GM19351 (cell line): ENCODE results near the gene CD244.
A peak's percentile ranks its signal among the peaks of the same experiment; 100 is the strongest.
"Not testable (repeated sequence)": the region's sequence is repeated elsewhere in the genome, so short reads cannot be mapped to it uniquely, and the experiment has no call there.

Experiments
- ATAC-seq: cut with Tn5 transposase; IDR thresholded peaks from one replicate; pipeline ENCODE4 v1.9.1; 2021; ENCODE audit warnings: mild to moderate bottlenecking, moderate library complexity; ENCODE audit not compliant: unreplicated experiment

The CD244 gene

GRCh38 chr1:160862203-160863060 is at the start of gene CD244:
Gene CD244 (minus strand): TSS chr1:160862887. CDS start chr1:160862677, 210 bp downstream.
- peak; percentile 83 for ATAC-seq

GRCh38 chr1:160911925-160912324 is 49.2 kb upstream of the CD244 start:
- no peak for ATAC-seq

GRCh38 chr1:160911441-160911840 is 48.8 kb upstream of the CD244 start:
- no peak for ATAC-seq

DNA sequence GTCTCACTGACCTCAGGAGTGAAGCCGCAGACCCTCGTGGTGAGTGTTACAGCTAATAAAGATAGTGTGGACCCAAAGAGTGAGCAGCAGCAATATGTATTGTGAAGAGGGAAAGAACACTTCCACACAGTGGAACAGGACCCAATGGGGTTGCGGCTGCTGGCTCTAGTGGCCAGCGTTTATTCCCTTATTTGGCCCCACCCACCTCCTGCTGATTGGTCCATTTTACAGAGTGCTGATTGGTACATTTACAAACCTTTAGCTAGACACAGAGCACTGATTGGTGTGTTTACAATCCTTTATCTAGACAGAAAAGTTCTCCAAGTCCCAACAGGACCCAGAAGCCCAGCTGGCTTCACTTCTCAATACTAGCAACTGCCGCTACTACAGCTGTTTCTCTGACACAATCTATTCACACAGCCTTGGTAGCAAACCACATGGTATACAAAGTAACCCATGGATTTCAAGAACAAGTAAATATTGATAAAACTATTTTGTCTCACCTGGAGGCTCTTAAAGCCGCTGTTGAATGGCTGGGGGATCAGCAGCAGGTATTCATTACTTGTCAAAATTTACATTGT is 47.6 kb upstream of the CD244 start:
- ATAC-seq: no peak

- no peak for ATAC-seq
These were observed 45.3 kb upstream of the CD244 start for GRCh38 chr1:160907976-160908375.

DNA sequence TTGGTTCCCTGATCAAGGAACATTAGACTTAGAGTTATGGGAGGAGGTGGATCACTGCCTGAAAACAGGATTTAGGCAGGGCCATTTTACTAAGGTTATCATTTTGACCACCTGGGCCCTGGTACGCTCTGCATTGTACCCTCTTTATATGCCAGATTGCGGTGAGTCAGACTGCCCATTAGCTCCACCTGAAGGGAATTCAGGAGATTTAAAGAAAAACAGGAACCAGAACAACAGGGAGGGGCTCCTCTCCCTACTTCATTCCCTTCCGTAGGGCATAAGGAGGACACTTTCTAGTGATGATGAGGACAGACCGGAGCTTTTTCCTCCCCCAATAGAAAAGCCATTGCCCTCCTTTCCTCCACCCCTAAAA is 42.9 kb upstream of the CD244 start:
- no peak for ATAC-seq

- ATAC-seq: no peak
These were observed 42.3 kb upstream of the CD244 start for GRCh38 chr1:160904783-160905616.

DNA sequence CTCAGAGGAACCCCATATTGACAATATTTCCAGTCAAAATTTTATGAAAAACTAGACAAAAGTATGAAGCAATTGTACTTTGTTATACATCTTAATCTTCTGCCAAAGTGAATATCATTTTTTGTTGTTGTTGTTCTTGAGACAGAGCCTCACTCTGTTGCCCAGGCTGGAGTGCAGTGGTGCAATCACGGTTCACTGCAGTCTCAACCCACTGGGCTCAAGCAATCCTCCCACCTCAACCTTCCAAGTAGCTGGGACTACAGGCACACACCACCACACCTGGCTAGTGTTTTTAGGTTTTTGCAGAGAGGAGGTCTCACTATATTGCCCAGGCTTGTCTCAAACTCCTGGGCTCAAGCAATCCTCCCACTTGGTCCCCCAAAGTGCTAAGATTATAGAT is 39.6 kb upstream of the CD244 start:
- not testable (repeated sequence) for ATAC-seq

DNA sequence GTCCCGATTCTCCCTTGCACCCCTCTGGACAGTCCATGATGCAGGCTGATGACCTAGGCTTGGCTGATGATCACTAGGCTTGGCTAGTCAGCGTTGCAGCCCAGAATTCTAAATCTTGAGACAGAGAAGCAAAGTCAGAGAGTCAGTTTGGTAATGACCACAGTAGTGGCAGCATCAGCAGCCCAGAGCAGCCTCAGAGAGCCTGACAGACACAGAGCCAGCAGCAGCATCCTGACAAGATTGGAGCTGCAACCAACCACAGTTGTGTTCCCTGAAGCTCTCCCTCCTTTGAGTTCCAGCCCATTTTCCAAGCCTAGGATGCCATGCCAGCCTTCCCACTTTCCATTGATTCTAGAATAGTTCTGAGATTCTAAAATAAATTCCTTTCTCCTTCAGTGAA is 39.1 kb upstream of the CD244 start:
- ATAC-seq: no peak

- not testable (repeated sequence) for ATAC-seq
These were observed 38.0 kb upstream of the CD244 start for GRCh38 chr1:160900683-160901082.

DNA sequence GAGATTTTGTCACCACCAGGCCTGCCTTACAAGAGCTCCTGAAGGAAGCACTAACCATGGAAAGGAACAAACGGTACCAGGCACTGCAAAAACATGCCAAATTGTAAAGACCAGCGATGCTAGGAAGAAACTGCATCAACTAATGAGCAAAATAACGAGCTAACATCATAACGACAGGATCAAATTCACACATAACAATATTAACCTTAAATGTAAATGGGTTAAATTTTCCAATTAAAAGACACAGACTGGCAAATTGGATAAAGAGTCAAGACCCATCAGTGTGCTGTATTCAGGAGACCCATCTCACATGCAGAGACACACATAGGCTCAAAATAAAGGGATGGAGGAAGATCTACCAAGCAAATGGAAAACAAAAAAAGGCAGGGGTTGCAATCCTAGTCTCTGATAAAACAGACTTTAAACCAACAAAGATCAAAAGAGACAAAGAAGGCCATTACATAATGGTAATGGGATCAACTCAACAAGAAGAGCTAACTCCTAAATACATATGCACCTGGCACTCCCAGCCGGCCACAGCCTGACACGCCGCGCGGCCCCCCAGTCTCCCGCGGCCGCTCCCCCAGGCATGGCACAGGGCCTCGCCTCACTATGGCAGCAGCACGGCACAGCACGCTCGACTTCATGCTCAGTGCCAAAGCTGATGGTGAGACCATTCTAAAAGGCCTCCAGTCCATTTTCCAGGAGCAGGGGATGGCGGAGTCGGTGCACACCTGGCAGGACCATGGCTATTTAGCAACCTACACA is 31.9 kb upstream of the CD244 start:
- ATAC-seq: not testable (repeated sequence)

DNA sequence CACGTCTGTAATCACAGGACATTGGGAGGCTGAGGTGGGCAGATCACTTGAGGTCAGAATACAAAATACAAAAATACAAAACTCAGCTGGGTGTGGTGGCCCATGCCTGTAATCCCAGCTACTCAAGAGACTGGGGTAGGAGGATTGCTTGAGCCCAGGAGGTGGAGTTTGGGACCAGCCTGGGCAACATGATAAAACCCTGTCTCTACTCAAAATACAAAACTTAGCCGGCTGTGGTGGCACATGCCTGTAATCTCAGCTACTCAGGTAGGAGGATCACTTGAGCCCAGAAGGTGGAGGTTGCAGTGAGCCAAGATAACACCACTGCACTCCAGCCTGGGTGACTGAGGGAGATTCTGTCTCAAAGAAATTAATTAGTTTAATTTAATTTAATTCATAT is 28.8 kb upstream of the CD244 start:
- ATAC-seq: no peak

GRCh38 chr1:160888926-160889325 is 26.2 kb upstream of the CD244 start:
- ATAC-seq: no peak

GRCh38 chr1:160887071-160887470 is 24.4 kb upstream of the CD244 start:
- no peak for ATAC-seq

- ATAC-seq: no peak
These were observed 22.4 kb upstream of the CD244 start, which contains the start of gene ITLN1 for GRCh38 chr1:160885042-160885441. Gene ITLN1 (minus strand): TSS chr1:160885180. CDS start chr1:160884877, 303 bp downstream.

DNA sequence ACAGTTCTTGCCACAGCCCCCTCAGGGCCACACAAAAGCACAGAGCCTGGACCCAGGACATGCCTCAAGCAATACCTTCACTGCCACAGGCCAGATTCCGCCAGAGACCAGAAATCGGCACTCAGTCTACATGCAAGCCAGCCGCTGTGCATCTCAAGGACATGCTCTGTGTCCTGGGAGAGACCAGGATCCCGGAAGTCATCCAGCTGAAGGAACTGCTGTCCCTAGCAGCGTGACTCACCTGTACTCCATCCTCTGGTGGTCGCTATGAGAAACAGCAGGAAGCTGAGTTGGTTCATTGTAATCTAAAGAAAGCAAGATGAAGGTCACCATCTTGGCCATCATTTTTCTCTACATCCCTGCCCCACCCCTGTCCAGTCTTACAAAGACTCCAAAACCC is 21.9 kb upstream of the CD244 start:
- no peak for ATAC-seq

- ATAC-seq: no peak
These were observed 21.2 kb upstream of the CD244 start for GRCh38 chr1:160883581-160884513.

DNA sequence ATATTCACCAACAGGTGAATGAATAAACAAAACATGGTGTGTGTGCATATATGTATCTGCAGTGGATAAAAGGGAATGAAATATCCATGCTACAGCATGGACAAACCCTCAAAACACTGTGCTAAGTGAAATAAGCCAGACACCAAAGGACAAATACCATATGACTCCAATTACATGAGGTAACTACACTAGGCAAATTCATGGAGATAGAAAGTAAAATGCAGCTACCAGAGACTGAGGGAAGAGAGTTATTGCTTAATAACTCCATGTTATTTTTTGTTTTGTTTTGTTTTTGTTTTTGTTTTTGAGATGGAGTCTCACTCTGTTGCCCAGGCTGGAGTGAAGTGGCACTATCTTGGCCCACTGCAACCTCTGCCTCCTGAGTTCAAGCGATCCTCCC is 19.9 kb upstream of the CD244 start:
- no peak for ATAC-seq

DNA sequence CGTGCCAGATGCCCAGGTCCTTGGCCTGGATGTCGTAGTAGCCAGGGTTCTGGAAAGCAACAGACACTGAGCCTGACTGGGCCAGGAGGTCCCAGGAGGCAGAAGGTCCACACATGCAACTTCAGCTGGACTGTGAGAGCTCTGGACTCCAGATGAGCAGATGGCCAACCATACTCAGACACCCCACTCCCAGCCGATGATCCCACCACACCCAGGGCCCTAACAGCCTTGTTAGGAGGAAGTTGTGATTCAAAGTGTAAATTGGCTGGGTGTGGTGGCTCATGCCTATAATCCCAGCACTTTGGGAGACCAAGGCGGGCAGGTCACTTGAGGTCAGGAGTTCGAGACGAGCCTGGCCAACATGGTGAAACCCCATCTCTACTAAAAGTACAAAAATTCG is 18.6 kb upstream of the CD244 start:
- not testable (repeated sequence) for ATAC-seq

DNA sequence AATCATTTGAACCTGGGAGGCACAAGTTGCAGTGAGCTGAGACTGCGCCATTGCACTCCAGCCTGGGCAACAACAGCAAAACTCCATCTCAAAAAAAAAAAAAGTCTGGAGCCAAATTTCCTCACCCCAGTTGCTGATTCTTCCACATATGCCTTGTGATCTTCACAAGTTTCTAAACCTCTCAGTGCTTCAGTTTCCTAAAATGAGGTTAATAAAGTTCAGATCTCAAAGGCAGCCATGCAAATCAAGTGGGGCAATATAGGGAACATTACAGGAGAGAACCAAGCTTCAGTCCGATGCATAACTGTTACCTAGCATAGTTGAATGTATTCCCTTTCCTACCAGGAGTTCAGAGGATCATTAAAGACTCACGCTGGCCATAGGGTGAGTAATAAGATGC is 17.5 kb upstream of the CD244 start:
- no peak for ATAC-seq
